ENCODE data around the gene CIROP.

DNA sequence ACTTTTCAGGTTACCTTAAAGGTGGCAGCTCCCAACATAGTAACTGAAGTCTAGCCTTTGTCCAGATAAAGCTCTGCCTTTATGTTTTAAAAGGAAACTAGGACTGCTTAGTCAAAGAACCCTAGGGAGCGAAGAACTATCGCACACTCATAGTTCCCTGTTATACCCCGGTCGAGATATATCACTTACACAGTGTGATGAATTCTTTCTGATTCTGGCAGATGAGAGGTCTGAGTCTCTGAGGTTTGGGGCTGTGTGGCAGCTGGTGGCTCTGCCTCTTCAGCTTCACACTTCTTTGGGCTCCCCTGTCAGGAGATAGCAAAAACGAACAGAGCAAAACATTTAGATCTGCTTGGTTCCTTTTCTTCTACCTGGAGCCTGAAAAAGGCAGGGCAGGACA is 26.8 kb downstream of the CIROP start:
- no peak for TF ChIP-seq POLR2AphosphoS5 (IDR thresholded peaks at IDR 0.05)
- TF ChIP-seq, protein P1, sequence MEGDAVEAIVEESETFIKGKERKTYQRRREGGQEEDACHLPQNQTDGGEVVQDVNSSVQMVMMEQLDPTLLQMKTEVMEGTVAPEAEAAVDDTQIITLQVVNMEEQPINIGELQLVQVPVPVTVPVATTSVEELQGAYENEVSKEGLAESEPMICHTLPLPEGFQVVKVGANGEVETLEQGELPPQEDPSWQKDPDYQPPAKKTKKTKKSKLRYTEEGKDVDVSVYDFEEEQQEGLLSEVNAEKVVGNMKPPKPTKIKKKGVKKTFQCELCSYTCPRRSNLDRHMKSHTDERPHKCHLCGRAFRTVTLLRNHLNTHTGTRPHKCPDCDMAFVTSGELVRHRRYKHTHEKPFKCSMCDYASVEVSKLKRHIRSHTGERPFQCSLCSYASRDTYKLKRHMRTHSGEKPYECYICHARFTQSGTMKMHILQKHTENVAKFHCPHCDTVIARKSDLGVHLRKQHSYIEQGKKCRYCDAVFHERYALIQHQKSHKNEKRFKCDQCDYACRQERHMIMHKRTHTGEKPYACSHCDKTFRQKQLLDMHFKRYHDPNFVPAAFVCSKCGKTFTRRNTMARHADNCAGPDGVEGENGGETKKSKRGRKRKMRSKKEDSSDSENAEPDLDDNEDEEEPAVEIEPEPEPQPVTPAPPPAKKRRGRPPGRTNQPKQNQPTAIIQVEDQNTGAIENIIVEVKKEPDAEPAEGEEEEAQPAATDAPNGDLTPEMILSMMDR (IDR thresholded peaks at IDR 0.05 in 8 of 11, conservative IDR thresholded peaks at IDR 0.05 in 3 of 11): no peak
- TF ChIP-seq POLR2A (IDR thresholded peaks at IDR 0.05): no peak
